ENCODE measurements around the gene FAM32A. TPM values are rescaled to one million over a fixed set of nuclear protein-coding genes. Genes with fewer than 3 reads are reported as not detected.
A peak's percentile ranks its signal among the peaks of the same experiment; 100 is the strongest.
"Not testable (repeated sequence)": the region's sequence is repeated elsewhere in the genome, so short reads cannot be mapped to it uniquely, and the experiment has no call there.

The FAM32A gene
- total RNA-seq, 1 donor from 2014 or later, result 68.6 TPM

DNA sequence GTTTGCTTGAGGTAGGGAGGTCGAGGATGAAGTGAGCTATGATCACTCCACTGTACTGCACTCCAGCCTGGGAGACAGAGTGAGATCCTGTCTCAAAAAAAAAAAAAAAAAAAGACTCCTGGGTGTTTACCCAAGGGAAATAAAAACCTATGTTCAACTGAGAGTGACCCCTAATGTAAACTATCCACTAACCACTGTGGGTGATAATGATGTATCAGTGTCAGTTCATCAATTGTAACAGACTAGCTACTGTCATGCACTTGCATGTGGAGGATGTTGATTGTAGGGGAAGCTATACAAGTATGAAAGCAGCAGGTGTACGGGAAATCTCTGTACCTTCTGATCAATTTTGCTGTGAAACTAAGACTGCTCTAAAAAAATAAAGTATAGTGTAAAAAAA is 9.3 kb upstream of the FAM32A start:
- intact Hi-C loops (cut with micrococcal nuclease), result no loop called here
- no peak overlapping the region for H3K4me3 Mint-ChIP-seq (ENCODE audit: low read depth)
- no peaks in the 10 kb centered on the region for H3K9me3 Mint-ChIP-seq
- H3K36me3 Mint-ChIP-seq (ENCODE audit: low read depth), result no peaks in the 10 kb centered on the region
- H3K4me1 Mint-ChIP-seq (ENCODE audit: low read depth), result no peaks in the 10 kb centered on the region
- no peak for DNase-seq (ENCODE audit: low spot score)
- peaks cover 3% of the 10 kb centered on the region for H3K27me3 Mint-ChIP-seq (ENCODE audit: low read depth)
- no peak overlapping the region for H3K27ac Mint-ChIP-seq

DNA sequence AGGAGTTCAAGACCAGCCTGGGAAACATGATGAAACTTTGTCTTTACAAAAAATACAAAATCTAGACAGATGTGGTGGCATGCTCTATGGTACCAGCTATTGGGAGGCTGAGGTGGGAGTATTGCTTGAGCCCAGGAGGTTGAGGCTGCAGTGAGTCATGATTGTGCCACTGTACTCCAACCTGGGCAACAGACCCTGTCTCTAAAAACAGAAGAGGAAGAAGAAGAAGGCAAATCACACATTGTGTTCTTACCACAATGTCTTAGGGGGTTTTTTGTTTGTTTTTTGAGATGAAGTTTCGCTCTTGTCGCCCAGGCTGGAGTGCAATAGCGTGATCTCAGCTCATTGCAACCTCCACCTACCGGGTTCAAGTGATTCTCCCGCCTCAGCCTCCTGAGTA is 6.3 kb upstream of the FAM32A start:
- H3K4me3 Mint-ChIP-seq (ENCODE audit: low read depth); DNase-seq (ENCODE audit: low spot score); H3K27me3 Mint-ChIP-seq (ENCODE audit: low read depth); intact Hi-C loops (cut with micrococcal nuclease); H3K4me1 Mint-ChIP-seq (ENCODE audit: low read depth); H3K36me3 Mint-ChIP-seq (ENCODE audit: low read depth); H3K9me3 Mint-ChIP-seq; H3K27ac Mint-ChIP-seq: not testable (repeated sequence)

DNA sequence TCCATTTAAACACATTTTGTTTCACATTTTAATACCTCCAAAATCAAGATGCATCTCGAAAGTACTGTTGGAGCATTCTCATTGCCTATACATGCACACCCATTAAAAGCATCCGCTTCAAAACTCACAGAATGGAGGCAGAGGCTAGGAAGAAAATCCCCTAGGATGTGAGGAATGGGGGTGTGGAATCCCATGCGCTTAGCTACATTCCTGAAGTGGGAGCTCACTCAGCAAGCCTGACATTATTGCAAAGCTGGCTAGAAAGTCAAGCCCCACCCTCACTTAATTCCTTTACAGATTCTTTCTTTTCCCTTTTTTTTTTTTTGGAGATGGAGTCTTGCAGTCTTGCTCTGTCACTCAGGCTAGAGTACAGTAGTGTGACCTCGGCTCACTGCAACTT is 4.6 kb upstream of the FAM32A start:
- intact Hi-C loops (cut with micrococcal nuclease), result no loop called here
- H3K27me3 Mint-ChIP-seq (ENCODE audit: low read depth), result peaks cover 3% of the 10 kb centered on the region

DNA sequence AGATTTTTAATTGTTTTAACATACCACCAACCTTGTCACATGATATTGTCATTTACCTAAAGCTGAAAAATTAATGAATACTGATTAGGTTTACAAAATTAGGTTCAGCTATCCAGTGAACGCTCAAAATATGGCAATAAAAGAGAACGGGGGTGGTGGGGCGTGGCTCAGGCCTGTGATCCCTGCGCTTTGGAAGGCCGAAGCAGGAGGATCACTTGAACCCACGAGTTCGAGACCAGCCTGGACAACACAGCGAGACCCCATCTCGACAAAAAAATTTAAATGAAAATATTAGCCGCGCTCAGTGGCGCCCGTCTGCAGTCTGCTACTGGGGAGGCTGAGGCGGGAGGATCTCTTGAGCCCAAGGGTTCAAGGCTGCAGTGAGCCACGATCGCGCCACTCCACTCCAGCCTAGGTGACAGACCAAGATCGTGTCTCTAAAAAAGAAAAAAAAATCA is 516 bp upstream of the FAM32A start:
- Mint-ChIP-seq H3K27me3 (ENCODE audit: low read depth) (peaks cover 2% of the 10 kb centered on the region), H3K9me3 (no peaks in the 10 kb centered on the region), H3K4me1 (ENCODE audit: low read depth) (peaks cover 14% of the 10 kb centered on the region), H3K27ac (peak overlapping the region; percentile 94), H3K4me3 (ENCODE audit: low read depth) (peak overlapping the region; percentile 95), H3K36me3 (ENCODE audit: low read depth) (peaks cover 31% of the 10 kb centered on the region)
- no peak for DNase-seq (ENCODE audit: low spot score)
- intact Hi-C loops (cut with micrococcal nuclease), result loop anchor here (1.0 to 2.0 kb wide), 5 partner anchors 13 to 348 kb away; partner anchors contain the start of genes AP1M1 and RAB8A

More for the DNA sequence above, 4.6 kb upstream of the FAM32A start:
- no peaks in the 10 kb centered on the region for H3K9me3 Mint-ChIP-seq
- DNase-seq (ENCODE audit: low spot score), result no peak
- H3K4me1 Mint-ChIP-seq (ENCODE audit: low read depth), result peaks cover 8% of the 10 kb centered on the region
- no peak overlapping the region for H3K27ac Mint-ChIP-seq
- H3K36me3 Mint-ChIP-seq (ENCODE audit: low read depth), result peaks cover 6% of the 10 kb centered on the region
- no peak overlapping the region for H3K4me3 Mint-ChIP-seq (ENCODE audit: low read depth)

DNA sequence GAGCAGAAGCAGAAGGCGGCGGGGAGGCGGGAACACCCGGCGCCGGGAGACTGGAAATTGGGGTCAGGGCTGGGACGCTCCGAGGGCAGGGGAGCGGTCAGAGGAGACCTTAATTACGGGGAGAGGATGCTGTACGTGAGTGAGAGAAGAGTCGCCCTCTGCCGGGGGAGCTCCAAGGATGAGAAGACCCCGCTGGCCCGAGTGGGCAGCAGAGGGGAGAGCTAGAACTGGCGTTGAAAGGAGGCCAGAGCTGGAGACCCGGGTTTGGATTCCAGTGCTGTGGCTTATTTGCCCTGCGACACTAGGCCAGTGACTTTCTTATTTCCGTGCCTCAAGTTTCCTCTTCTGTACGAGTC is 536 bp downstream of the FAM32A start:
- H3K9me3 Mint-ChIP-seq, result no peaks in the 10 kb centered on the region
- DNase-seq (ENCODE audit: low spot score), result peak; percentile 33
- peaks cover 14% of the 10 kb centered on the region for H3K4me1 Mint-ChIP-seq (ENCODE audit: low read depth)
- intact Hi-C loops (cut with micrococcal nuclease), result loop anchor here (1.0 to 2.0 kb wide), 5 partner anchors 12 to 349 kb away; partner anchors contain the start of genes AP1M1 and RAB8A
- H3K36me3 Mint-ChIP-seq (ENCODE audit: low read depth), result peaks cover 42% of the 10 kb centered on the region
- H3K27ac Mint-ChIP-seq, result peak overlapping the region; percentile 94
- peak overlapping the region; percentile 95 for H3K4me3 Mint-ChIP-seq (ENCODE audit: low read depth)
- no peaks in the 10 kb centered on the region for H3K27me3 Mint-ChIP-seq (ENCODE audit: low read depth)

DNA sequence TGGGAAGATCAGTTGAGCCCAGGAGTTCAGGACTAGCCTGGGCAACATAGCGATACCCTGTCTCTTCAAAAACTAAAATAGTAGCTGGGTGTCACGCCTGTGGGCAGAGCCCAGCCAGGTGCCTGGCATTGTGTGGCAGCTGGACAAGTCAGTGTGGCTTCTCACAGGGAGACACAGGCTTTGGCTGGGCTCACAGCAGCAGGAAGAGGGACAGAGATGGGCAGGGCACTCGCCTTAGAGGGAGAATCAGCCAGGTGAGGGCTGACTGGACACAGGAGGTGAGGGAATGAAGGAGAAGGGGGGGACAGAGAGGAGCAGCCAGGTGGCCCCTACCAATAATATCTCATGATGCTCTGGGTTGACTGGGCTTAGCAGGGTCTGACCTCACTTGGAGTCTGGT is 3.3 kb downstream of the FAM32A start:
- Mint-ChIP-seq H3K4me3 (ENCODE audit: low read depth) (no peak overlapping the region), H3K4me1 (ENCODE audit: low read depth) (peaks cover 8% of the 10 kb centered on the region), H3K27me3 (ENCODE audit: low read depth) (no peaks in the 10 kb centered on the region), H3K36me3 (ENCODE audit: low read depth) (peaks cover 55% of the 10 kb centered on the region), H3K9me3 (no peaks in the 10 kb centered on the region), H3K27ac (no peak overlapping the region)
- DNase-seq (ENCODE audit: low spot score), result no peak
- intact Hi-C loops (cut with micrococcal nuclease), result no loop called here

DNA sequence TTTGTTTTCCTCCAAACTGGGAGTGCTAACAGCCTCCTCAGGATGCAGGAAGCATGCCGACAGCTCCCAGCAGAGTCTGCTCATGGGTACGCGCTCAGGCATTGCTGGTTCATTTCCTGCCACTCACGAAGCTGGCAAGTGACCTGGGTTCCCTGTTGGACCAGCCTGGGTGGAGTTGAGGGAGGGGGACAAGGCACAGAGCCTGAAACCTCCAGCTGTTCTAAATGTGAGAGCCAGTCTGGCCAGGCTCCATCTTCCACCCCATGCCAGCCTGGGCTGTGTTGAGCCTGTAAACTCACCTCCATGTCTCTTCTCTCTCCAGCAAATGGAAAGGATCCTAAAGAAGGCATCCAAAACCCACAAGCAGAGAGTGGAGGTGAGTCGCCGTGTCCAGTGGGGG is 5.0 kb downstream of the FAM32A start:
- Mint-ChIP-seq H3K27me3 (ENCODE audit: low read depth) (no peaks in the 10 kb centered on the region), H3K36me3 (ENCODE audit: low read depth) (peaks cover 58% of the 10 kb centered on the region), H3K4me3 (ENCODE audit: low read depth) (no peak overlapping the region), H3K9me3 (no peaks in the 10 kb centered on the region), H3K27ac (no peak overlapping the region), H3K4me1 (ENCODE audit: low read depth) (peaks cover 6% of the 10 kb centered on the region)
- no peak for DNase-seq (ENCODE audit: low spot score)
- intact Hi-C loops (cut with micrococcal nuclease), result no loop called here

DNA sequence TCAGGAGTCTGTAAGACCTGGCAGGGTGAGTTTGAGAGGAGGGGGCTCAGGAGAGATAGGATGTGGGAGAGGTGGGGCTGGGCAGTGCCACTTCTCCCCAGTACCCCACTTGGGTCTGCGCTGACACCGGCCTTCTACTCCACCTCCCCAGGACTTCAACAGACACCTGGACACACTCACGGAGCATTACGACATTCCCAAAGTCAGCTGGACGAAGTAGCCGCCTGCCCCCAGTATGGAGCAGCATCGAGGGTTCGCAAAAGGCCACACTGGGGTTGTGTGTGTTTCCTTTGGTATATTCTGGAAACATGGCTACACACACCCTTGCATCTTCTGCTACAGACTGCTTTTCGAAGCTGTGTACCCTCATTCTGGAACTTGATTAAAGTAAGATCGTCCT is 5.5 kb downstream of the FAM32A start:
- H3K27me3 Mint-ChIP-seq (ENCODE audit: low read depth), result no peaks in the 10 kb centered on the region
- intact Hi-C loops (cut with micrococcal nuclease), result no loop called here
- no peak for DNase-seq (ENCODE audit: low spot score)
- H3K4me1 Mint-ChIP-seq (ENCODE audit: low read depth), result peaks cover 6% of the 10 kb centered on the region
- H3K27ac Mint-ChIP-seq, result no peak overlapping the region
- H3K4me3 Mint-ChIP-seq (ENCODE audit: low read depth), result no peak overlapping the region
- no peaks in the 10 kb centered on the region for H3K9me3 Mint-ChIP-seq
- peaks cover 53% of the 10 kb centered on the region for H3K36me3 Mint-ChIP-seq (ENCODE audit: low read depth)

DNA sequence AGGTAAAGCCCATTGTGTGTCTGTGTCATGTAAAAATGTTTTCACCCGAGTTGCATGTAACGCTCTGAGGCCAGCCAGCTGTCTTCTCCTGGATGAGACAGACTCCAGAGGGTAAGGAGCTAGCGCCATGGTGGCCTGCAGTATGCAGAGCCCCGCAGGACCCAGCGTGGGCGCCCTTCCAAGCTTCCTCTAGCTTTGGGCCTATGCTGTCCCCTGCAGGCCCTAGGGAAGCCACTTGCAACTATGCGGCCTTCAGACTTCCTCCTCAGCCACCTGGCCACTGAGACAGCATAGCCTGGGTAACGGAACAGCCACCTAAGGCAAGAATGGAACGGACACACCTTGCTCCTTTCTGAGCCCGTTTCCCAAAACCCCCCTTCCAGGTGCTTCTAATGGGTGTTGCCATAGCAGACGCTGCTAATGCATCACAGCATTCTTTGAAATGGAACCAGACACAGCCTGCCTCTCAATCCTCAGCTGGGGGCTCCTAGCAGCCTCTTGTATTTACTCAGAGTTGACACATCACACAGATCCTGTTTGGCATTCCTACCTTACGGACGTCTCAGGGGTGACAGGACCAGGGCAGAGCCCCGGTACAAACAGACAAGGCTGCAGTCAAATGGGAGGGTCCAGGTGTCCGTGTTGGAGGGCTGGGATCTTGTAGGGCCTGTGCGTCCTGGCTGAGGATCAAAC is 6.2 kb downstream of the FAM32A start:
- Mint-ChIP-seq H3K27me3 (ENCODE audit: low read depth) (no peaks in the 10 kb centered on the region), H3K36me3 (ENCODE audit: low read depth) (peaks cover 50% of the 10 kb centered on the region), H3K4me1 (ENCODE audit: low read depth) (peaks cover 7% of the 10 kb centered on the region), H3K27ac (no peak overlapping the region), H3K9me3 (no peaks in the 10 kb centered on the region), H3K4me3 (ENCODE audit: low read depth) (no peak overlapping the region)
- DNase-seq (ENCODE audit: low spot score), result no peak
- intact Hi-C loops (cut with micrococcal nuclease), result no loop called here

DNA sequence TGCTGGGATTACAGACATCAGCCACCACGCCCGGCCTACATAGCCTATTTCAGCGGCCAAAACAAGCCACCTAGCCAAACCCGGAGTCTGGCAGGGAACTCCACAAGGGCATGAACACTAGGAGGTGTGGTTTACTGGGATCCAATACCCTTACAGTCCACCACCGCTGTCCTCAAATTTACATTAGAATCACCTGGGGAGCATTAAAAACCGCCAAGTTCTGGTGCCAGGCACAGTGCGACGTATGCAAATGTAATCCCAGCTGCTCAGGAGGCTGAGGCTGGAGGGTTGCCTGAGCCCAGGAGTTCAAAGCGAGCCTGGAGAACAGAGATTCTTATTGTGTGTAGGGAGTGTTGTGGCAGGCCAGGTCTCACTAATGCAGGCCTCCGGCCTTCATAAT is 8.3 kb downstream of the FAM32A start:
- peaks cover 15% of the 10 kb centered on the region for H3K4me1 Mint-ChIP-seq (ENCODE audit: low read depth)
- H3K27ac Mint-ChIP-seq, result no peak overlapping the region
- peaks cover 35% of the 10 kb centered on the region for H3K36me3 Mint-ChIP-seq (ENCODE audit: low read depth)
- DNase-seq (ENCODE audit: low spot score), result no peak
- no peak overlapping the region for H3K4me3 Mint-ChIP-seq (ENCODE audit: low read depth)
- intact Hi-C loops (cut with micrococcal nuclease), result no loop called here
- no peaks in the 10 kb centered on the region for H3K9me3 Mint-ChIP-seq
- H3K27me3 Mint-ChIP-seq (ENCODE audit: low read depth), result no peaks in the 10 kb centered on the region

DNA sequence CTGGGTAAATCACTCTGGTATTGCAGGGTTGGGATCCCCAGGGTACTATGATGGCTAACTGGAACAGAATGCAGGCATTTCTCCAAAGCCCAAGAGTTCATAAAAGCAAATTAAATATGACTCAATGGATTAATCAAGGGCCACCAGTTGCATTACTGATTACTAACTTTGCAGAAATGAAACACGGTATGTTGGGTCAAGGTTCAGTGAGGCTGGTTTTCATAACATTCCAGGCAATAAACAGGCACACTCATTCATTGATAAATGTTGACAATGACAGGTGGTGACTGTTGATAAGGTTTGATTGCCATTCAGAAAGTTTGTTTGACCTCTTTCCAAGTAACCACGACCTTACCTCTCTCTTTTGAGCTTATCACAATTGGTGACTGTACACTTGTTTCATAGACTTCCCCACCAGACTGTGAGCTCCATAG is 12.0 kb downstream of the FAM32A start:
- Mint-ChIP-seq H3K36me3 (ENCODE audit: low read depth) (peaks cover 31% of the 10 kb centered on the region), H3K9me3 (no peaks in the 10 kb centered on the region), H3K4me1 (ENCODE audit: low read depth) (peaks cover 34% of the 10 kb centered on the region), H3K27ac (peak overlapping the region; percentile 97), H3K4me3 (ENCODE audit: low read depth) (peak overlapping the region; percentile 97), H3K27me3 (ENCODE audit: low read depth) (no peaks in the 10 kb centered on the region)
- DNase-seq (ENCODE audit: low spot score), result no peak
- intact Hi-C loops (cut with micrococcal nuclease), result loop anchor here (1.0 kb wide), 1 partner anchor 12 kb away; the partner anchor contains the start of gene FAM32A

DNA sequence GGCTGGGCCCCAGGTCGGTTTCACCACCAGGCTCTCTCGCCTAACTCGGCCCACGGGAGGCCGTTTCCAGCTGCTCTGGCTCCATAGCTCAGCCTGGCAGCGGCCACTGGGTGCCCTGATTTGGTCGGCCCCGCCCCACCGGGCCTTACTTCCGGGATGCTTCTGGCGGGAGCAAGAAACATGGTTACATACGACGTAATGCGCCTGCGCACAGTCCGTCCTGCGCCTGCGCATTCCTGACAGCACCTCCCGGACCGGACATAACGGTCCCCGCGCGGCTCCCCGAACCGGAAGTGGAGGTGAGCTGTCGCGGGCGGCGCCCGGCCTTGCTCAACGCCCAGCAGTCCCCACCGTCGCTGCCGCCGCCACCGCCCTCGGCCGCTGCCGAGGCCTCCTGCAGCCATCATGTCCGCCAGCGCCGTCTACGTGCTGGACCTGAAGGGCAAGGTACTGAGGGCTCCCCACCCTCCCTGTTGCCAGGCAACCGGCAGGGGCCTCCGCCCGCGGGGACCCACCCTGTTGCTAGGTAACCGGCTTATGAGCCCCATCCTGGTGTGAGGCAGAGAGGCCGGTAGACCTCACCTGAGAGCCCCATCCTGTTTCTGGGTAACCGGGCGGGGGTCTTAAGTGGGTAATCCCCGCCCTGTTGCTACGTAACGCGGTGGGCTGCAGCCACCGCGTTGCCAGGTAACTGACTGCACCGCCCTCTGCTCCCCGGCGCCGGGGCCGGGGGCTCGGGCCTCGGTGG is 12.6 kb downstream of the FAM32A start, which contains the start of gene AP1M1:
Gene AP1M1, plus strand, starts transcription at position 290 of the 748 bp plus-strand sequence. Its CDS starts 116 bp downstream, at position 406.
- intact Hi-C loops (cut with micrococcal nuclease), result loop anchor here (1.0 kb wide), 1 partner anchor 12 kb away; the partner anchor contains the start of gene FAM32A
- no peaks in the 10 kb centered on the region for H3K27me3 Mint-ChIP-seq (ENCODE audit: low read depth)
- no peaks in the 10 kb centered on the region for H3K9me3 Mint-ChIP-seq
- peak; percentile 99 for DNase-seq (ENCODE audit: low spot score)
- H3K36me3 Mint-ChIP-seq (ENCODE audit: low read depth), result peaks cover 36% of the 10 kb centered on the region
- peaks cover 40% of the 10 kb centered on the region for H3K4me1 Mint-ChIP-seq (ENCODE audit: low read depth)
- H3K27ac Mint-ChIP-seq, result peak within 1 kb of the TSS; percentile 97
- H3K4me3 Mint-ChIP-seq (ENCODE audit: low read depth), result peak within 1 kb of the TSS; percentile 97

DNA sequence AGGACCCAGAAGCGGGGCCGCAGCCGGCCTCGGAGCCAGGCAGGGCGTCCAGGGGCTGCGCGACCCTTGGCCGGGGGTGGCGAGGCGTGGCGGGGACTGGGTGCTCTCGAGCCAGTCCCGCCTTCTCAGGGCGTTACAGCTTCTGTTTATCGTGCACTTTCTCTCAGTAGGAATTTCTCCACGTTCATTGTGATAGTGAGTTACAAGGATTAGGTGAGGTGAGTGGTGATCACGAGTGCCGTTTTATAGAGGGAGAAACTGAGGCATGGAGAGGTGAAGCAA is 13.1 kb downstream of the FAM32A start:
- intact Hi-C loops (cut with micrococcal nuclease), result no loop called here
- Mint-ChIP-seq H3K9me3 (no peaks in the 10 kb centered on the region), H3K27me3 (ENCODE audit: low read depth) (no peaks in the 10 kb centered on the region), H3K36me3 (ENCODE audit: low read depth) (peaks cover 40% of the 10 kb centered on the region), H3K4me1 (ENCODE audit: low read depth) (peaks cover 41% of the 10 kb centered on the region), H3K4me3 (ENCODE audit: low read depth) (peak overlapping the region; percentile 82), H3K27ac (peak overlapping the region; percentile 3)
- no peak for DNase-seq (ENCODE audit: low spot score)
